ENCODE measurements around the gene FAM20C.

DNA sequence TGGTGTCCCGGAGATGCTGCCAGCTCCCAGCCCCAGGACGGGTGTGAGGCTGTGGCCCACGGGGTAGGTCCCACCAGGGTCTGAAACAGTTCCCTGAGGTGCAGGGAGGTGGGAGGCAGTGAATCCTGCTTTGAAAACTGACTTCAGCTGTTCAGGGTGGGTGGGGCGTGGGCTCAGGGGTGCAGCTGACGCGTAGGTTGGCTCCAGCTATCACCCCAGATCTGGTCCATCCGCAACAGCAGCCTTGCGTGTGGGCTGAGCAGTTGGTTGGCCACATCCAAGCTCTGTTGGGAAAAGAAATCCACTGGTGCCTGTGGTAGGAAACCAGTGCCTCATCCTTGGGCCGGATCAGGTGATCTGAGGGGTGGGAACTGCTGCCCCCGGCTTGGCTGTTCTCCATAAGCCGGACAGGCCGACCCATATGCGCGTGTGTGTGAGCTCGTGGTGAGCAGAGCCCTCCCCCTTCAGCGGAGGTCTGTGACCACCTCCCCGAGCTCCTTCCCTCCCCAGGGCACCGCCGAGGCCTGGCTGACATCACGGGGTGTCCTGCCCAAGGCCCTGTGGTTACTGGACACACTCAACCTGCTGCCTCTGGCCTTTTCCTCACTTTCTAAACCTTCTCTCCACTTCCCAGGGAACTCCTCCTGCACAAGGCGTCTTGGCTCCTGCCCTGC, 15.4 kb upstream of the FAM20C start:
- TF ChIP-seq EZH2 (IDR thresholded peaks at IDR 0.05; ENCODE audit: low read length, unreplicated experiment) (no peak), EZH2phosphoT487 (IDR thresholded peaks at IDR 0.05; ENCODE audit: borderline replicate concordance, low read length) (no peak)
- TF ChIP-seq, protein P1, sequence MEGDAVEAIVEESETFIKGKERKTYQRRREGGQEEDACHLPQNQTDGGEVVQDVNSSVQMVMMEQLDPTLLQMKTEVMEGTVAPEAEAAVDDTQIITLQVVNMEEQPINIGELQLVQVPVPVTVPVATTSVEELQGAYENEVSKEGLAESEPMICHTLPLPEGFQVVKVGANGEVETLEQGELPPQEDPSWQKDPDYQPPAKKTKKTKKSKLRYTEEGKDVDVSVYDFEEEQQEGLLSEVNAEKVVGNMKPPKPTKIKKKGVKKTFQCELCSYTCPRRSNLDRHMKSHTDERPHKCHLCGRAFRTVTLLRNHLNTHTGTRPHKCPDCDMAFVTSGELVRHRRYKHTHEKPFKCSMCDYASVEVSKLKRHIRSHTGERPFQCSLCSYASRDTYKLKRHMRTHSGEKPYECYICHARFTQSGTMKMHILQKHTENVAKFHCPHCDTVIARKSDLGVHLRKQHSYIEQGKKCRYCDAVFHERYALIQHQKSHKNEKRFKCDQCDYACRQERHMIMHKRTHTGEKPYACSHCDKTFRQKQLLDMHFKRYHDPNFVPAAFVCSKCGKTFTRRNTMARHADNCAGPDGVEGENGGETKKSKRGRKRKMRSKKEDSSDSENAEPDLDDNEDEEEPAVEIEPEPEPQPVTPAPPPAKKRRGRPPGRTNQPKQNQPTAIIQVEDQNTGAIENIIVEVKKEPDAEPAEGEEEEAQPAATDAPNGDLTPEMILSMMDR (conservative IDR thresholded peaks at IDR 0.05; ENCODE audit: low read depth, low read length), result no peak

All from PC-3 (cell line).